ENCODE results near the gene ARF5. TPM values are rescaled to one million over a fixed set of nuclear protein-coding genes. Genes with fewer than 3 reads are reported as not detected.

The ARF5 gene
- total RNA-seq, 1 experiment from 2014 or later = 173 TPM

DNA sequence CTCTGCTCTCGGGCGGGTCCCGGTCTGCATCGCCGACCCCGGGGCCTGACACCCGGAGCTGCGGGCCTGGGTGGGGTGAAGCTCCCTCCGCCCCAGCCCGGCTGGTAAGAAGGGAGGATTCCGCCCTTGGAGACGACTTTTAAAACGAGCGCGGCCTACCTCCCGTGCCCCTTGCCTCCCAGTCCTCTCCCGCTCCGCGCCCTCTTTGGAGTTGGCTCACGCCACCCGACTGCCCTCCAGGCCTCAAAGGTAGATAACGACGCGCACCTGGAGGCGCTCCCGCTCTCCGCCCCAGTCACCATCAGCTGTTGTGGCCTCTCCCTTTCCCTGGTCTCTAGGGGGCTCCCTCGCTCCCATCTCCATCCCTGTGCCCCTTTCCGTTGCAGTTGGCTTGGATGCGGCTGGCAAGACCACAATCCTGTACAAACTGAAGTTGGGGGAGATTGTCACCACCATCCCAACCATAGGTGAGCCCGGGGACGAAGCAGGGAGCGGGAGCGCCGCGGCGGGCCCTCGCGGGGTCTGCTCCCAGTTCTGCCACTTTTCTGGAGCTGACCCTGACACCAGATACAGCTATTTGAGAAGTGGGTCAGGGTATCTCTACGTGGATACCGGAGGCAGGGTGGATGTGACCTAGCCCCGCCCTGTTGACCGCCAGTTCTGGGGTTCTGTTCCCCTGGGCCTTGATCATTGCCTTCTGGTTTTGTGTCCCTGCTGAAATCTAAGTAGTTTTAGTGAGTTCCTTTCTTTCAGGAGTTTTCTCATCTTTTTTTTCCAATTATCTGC lies 679 bp downstream of the ARF5 start:
- DNase-seq (ENCODE audit: low read depth) = peak; percentile 84

DNA sequence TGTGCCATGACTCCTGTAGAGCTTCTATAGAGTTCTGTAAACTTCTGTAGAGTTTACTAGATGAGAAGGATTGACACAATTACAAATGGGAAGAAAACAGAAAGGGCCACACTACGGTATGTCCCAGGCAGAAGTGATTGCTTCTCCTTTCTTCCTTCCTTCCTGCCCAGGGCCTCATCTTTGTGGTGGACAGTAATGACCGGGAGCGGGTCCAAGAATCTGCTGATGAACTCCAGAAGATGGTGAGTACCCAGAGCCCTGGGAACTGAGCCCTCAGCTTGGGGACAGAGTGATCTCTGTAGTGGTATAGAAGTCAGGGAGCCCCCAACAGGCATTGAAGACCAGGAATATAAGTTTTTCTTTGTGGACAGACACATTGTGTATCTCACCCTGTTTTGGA lies 1.7 kb downstream of the ARF5 start:
- DNase-seq (ENCODE audit: low read depth) = no peak

DNA sequence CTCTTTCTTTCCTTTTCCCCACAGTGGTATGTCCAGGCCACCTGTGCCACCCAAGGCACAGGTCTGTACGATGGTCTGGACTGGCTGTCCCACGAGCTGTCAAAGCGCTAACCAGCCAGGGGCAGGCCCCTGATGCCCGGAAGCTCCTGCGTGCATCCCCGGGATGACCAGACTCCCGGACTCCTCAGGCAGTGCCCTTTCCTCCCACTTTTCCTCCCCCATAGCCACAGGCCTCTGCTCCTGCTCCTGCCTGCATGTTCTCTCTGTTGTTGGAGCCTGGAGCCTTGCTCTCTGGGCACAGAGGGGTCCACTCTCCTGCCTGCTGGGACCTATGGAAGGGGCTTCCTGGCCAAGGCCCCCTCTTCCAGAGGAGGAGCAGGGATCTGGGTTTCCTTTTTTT lies 3.0 kb downstream of the ARF5 start:
- DNase-seq (ENCODE audit: low read depth) = no peak

DNA sequence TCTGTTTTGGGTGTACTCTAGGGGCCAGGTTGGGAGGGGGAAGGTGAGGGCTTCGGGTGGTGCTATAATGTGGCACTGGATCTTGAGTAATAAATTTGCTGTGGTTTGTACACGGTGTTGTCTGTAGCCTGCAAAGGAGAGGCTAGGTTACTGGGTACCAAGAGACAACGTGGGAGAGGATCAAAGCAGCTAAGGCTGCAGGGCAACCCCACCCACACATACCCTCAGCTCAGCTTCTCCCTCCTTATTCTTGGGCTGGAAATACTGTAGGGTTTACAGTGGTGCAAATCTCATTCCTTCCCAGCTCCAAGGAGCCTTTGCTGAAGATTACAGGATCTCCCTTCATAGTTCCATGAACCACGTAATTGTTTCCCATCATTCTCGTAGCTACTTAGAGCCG lies 3.4 kb downstream of the ARF5 start:
- DNase-seq (ENCODE audit: low read depth) = no peak

DNA sequence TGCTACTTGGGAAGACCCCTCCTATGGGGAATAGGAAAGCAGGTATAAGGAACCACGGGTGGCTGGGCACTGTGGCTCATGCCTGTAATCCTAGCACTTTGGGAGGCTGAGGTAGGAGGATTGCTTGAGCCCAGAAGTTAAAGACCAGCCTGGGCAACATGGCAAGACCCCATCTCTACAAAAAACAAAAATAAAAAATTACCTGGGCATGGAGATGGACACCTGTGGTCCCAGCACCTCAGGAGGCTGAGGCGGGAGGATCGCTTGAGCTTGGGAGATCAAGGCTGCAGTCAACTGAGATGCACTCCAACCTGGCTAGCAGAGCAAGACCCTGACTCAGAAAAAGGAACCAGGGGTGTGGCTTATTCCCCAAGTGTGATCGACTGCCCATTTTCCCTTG lies 4.3 kb downstream of the ARF5 start:
- no peak for DNase-seq (ENCODE audit: low read depth)

DNA sequence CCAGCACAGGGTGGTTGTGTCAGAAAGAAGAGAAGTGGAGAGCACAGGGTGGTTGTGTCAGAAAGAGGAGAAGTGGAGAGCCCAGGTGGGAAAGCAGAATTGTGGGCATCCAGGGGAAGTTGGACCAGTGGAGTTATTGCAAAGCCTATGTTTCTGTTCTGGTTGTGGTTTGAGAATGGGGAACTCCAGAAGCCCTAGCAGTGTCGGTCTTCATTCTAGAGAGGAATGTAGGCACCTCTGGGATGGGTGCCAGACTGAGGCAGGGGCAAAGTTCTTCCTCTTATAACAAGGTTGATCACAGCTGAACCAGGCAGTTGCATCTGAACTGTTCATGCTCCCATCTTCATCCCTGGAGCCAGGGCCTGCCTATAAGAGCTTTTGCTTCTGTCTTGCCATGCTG lies 6.3 kb downstream of the ARF5 start:
- DNase-seq (ENCODE audit: low read depth) = no peak

DNA sequence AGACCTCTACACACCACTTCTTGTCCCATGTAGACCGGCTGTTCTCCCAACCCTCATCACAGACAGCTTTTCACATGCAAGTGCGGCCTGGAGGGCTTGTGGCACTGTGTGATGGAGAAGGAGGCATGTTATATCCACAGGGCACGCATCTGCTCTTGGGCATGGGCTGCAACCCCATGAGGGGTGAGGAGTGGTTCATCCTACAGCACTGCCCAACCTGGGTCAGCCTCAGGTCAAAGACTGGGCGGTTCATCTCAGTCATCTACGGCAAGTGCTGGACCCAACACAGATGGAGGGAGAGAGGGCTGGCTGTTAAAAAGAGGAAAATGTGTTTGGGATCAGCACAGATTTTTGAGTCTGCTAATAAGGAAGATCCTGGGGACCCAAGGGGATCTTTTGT lies 7.5 kb downstream of the ARF5 start:
- DNase-seq (ENCODE audit: low read depth) = no peak

DNA sequence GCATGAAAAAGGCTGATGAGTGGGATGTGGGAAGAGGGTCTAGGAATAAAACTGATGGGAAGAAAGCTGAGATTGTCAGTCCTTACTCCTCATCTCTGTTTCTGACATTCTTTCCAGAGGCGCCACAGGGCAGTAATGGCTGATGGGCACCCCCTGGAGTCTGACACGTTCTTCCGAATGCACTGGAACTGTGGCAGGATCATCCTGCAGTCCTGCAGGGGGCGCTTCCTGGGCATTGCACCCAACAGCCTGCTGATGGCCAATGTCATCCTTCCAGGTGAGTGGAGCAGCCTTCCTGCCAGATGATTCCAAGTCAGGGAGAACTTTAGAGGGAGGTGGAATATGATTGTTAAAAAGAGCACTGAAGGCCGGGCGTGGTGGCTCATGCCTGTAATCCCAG lies 10.1 kb downstream of the ARF5 start:
- peak; percentile 57 for DNase-seq (ENCODE audit: low read depth)

DNA sequence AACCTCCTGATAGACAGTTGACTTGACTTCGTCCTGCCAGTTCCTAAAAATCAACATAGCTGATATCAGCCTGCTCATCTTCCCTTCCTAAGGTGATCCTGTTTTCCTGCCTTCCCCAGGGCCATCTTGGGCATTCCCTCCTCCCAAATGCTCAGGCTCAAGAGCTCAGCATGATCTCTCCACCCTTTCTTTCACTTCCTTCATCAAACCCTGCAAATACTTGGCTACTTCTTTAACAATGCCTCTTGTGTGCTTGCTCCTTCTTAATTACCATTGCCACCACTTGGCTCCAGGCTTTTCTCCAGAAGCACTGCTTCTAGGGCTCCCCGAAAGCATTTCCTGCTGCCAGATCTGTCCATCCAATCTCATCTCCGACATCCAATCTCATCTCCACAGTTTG lies 12.7 kb downstream of the ARF5 start:
- no peak for DNase-seq (ENCODE audit: low read depth)

DNA sequence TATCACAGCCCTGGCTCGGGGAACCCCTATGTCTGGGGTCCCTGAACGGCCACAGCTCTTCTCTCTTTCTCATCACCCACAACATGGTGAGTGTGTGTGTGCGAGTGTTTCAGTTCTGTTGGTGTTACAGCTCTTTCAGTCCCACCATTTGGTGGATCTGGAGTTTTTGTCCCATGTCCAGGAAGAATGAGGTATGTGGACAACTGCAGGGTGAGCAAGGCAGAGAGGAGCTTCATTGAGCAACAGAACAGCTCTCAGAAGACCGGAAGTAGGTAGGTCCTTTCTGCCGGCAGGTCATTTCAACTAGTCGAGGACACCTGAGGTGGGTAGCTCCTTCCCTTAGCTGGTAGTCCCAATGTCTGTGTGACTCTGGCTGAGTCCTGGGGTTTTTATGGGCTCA lies 20.2 kb downstream of the ARF5 start:
- DNase-seq (ENCODE audit: low read depth) = no peak

DNA sequence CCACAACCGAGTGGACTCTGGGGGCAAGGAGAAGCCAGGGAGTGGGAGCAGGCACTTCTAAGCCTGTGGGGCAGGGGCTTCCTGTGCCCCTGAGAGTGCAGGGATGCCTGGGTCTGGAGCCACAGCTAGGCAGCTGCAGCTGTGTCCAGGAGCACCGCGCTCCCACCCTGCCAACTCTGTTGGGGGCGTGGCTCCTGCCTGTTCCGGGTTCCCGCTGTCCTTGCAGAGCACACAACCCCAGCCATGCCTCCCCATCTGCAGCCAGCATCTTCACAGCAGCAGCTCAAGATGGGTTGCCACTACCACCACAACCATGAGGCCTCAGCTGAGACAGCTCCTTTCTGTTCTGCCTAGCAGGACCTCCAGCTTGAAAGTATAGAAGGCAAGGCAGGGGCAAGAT lies 21.1 kb downstream of the ARF5 start:
- DNase-seq (ENCODE audit: low read depth) = no peak

DNA sequence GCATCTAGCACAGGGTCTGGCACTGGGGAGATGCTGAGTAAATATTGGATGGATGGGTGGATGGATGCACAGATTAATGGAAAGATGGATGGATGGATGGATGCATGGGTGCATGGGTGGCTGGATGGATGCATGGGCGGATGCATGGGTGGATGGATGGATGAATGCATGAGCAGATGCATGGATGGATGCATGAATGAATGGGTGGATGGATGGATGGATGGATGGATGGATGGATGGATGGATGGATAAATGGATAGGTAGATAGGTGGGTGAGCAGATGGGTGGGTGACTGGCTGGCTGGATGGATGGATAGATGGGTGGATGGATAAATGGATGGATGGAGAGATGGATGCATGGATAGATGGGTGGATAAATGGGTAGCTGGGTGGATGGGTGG lies 24.1 kb downstream of the ARF5 start:
- DNase-seq (ENCODE audit: low read depth) = no peak

DNA sequence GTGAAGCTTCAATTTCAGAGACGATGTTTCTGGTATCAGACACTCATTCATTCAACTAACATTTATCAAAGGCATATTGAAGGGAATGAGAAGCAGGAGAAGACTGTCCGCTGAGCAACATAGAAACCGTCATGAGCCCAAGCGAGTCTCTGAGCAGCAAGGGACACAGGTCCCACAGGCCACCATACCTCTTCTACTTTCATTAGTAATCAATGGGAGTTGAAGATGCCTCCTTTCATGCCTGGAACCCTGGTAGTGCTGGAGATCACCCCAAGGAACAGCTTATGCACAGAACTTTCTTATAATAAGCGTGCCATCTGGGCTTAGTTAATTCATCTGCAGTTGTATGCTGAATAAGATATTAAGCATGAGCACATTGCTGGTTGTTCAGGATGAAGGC lies 28.5 kb downstream of the ARF5 start:
- no peak for DNase-seq (ENCODE audit: low read depth)

DNA sequence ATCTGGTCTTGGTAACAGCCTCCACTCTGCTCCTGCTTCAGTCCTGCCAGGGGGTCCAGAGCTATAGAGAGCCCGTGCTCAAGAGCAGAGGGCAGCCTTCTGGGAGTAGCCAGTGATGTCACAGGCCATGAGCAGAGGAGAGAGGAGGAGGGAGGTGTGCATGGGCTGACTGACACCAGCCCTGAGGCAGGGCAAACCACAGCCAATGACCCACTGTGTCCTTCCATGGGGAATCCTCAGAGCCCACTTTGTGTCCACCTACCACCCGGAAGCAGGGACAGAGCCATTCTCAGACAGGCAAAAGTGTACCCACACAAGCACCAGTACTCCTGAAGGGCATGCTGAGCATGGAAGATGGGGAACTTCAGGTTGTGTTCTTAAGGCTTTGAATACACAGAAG lies 29.8 kb downstream of the ARF5 start, which contains the start of gene PAX4:
PAX4 (minus strand) TSS at position 101 of the 400 bp plus-strand sequence. CDS start 2,214 bp downstream, outside the sequence.
- DNase-seq (ENCODE audit: low read depth) = no peak

DNA sequence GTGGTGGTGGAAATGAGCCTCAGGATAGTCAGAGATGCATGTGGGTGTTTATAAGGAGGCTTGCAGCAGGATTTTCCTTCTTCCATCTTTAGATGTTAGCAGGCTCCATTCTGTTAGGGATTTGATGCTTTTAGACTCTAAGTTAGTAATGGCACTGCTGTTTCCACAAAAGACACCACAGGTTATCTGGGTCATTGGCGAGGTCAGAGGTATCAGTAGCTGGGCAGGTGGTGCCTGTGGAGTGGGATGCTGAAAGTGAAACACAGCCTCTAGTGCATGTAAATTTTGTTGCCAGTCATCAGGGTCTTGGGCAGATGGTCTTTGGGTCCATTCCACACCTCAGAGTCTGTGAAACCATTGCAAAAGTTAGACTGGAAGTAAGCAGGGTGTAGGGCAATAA lies 30.6 kb downstream of the ARF5 start:
- DNase-seq (ENCODE audit: low read depth) = no peak

DNA sequence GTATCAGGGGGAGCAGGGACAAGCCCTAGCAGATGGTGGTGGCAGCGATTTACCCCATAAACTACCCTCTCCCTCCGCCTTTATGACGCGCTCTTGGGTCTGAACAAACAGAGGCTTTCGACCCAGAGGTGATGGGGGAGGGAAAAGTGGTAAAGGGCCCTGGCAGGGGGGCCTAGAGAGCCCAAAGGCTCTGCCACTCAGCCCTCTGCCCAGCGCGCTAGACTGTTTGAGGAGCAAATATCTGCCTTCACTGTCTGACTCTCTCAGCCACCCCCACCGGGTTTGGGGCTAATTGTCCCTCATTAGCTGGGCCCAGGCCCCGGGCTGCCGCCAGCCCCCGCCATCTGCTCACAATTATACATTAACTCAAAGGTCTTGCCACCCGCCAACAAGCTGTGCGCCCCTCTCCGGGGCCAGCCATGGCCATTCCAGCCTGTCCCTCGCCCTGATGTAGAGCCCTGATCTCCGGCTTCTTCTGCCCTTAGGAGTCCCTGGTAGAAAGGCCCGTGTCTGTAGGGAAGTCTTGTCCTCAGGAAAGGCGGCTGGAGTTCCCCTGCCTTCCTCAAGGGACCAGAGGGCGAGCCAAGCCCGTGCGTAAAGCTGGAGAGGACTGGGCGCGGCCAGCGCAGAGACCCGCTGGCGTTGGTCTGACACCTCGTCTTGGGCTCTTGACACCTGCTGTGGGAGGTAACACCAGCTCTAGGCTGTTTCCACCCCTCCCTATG lies 31.6 kb downstream of the ARF5 start:
- no peak for DNase-seq (ENCODE audit: low read depth)

DNA sequence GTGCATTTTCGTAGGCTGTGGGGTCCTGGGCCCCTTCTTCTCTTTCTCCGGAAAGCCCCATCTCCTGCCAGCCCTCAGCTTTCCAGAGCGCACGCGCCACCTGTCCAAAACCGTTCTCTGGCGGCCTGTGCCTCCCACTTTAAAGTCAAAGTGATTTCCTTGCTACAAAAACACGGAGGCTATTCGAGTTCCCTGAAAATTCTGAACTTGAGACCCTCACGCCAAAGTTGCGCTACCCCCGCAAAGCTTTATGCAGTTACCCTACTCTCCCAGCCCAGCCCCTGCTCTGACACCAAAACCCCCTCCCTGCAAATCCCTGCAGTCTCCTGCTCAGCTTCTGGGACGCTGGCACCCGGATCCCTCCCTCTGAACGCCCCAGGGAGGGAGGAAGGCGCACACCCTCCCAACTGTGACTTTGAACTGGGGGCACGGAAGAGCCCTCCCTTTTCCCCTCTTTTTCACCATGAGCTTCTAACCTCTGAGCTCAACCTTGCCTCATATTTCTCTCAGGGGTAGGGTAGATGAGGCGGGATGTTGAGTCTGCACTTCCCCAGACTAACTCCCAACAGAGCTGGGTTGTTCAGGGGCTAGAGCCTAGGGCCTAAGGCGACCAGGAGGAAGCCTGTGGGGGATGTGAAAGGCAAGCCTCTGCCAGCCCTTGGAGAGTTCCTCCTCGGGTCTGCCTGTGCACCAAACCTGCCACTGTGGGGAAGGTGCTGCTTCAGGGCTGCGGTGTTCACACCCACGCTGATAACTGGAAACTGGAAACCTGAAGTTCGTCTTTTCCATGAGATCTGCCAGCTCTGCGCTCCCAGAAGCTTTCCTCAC lies 32.4 kb downstream of the ARF5 start:
- no peak for DNase-seq (ENCODE audit: low read depth)

DNA sequence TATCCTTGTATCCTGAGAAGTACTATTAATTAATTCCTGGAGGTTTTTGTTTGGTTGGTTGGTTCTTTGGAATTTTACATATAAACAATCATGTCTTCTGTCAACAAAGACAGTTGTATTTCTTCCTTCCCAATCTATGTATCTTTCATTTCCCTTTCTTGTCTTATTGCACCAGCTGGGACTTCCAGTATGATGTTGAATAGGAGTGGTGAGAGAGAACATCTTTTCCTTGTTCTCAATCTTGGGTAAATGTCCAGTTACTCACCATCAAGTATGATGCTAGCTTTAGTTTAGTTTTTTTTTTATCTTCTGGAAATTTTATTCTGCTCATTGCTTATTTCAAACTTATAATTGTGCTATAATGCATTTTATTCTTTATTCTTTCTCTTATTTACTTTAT lies 37.1 kb downstream of the ARF5 start:
- no peak for DNase-seq (ENCODE audit: low read depth)

DNA sequence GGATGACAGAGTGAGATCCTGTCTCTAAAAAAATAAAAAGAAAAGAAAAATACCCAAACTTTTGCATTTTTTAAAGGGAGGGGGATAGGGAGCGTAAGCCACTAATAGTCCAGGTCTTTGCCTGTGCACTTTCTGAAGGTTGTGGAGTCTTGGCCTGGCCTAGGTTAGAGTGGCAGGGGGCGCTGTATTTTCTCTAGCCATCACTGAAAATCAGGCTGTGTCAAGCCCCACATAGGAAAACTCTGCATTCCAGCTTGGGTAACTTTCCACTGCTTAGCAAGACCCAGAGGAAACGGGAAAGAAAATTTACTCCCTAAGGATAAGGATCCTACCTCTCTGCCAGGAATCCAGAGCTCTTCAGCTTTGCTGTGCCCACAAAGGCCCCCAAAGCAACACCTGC lies 40.2 kb downstream of the ARF5 start:
- no peak for DNase-seq (ENCODE audit: low read depth)

DNA sequence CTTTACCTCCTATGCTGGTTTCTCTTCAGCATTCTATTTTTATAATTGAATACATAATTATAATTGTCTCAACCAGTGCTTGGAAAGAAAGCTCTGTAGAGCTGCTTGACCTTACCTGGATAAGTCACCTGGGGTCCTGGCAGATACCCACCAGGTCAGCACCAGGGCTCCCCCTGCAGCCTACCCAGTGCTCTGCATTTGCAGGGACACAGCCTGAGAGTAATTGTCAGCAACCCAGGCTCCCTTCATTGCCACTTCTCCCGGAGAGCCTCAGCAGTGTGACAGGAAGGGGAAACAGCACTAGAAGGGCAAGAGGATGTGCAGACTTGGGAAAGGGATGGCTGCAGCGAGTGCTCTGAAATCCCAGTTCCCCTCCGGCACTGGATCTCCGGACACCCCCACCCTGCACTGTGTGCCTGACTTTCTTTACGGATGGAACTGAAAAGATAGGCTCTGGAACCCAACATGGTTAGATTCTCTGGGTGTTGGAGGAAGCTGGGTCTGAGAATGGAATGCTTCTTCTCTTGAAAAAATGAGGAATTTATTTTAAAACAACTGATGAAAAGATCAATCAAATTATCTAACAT lies 41.1 kb downstream of the ARF5 start:
- DNase-seq (ENCODE audit: low read depth) = peak; percentile 29

DNA sequence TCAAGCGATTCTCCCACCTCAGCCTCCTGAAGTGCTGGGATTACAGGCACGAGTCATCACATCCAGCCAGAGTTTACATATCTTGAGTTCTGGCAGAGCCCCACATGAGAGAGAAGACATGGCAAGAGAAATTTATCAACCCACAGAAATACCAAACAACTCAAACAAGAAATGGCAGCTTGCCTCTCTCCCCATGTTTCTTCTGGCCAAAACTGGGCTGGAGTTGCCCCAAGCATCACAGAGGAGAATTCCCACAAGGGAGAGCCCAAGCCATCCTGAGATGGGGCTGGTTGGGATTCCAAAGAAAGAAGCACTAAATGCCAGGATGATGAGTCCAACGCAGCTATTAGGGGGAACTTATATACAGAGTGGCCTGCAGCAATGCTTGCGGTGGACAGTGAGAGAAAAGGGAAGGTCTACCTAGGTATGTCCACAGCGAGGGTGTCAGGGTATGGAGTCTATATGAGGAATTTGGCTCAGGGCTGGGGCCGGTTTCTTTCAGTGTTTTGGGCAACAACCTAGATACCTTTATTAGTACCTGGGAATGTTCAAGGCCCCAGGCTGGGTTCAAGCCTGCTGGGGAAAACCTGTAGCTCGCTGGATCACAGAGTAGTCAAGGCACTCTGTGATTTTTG lies 44.2 kb downstream of the ARF5 start:
- no peak for DNase-seq (ENCODE audit: low read depth)
